H54 (cell line): Measurements from ENCODE around the gene VANGL1.

Experiments used
- DNase-seq: peaks from one replicate; pipeline ENCODE4 v3.0.0; 2011; ENCODE audit warnings: low spot score, mixed read lengths; ENCODE audit not compliant: insufficient read length
- FAIRE-seq: peaks from 3 replicates; lab custom pipeline; 2011; peaks lifted over from hg19 to GRCh38; lab: Jason Lieb, UNC
- POLR2A ChIP-seq: IDR thresholded peaks from 2 replicates; pipeline ENCODE4 v1.6.1; 2011; ENCODE audit warnings: low read depth, mild to moderate bottlenecking, low read length

VANGL1 gene

DNA sequence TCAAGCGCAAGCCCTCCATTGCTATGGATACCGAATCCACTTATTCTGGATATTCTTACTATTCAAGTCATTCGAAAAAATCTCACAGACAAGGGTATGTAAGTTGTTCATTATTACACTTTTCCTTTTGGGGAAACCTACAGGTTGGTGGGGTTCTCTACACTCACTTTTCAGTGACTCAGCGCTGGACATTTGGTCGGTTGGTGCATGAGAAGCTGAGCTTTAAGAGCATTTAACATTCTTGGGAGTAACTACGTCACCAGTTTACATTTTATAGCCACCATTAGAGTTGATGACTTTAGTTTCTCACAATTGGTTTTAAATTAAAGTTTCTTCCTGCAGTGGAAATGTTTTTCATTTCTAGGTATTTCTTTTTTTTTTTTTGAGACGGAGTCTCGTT lies 9.6 kb downstream of the VANGL1 start:
- DNase-seq (no peak), FAIRE-seq (no peak)
- TF ChIP-seq POLR2A, result no peak

DNA sequence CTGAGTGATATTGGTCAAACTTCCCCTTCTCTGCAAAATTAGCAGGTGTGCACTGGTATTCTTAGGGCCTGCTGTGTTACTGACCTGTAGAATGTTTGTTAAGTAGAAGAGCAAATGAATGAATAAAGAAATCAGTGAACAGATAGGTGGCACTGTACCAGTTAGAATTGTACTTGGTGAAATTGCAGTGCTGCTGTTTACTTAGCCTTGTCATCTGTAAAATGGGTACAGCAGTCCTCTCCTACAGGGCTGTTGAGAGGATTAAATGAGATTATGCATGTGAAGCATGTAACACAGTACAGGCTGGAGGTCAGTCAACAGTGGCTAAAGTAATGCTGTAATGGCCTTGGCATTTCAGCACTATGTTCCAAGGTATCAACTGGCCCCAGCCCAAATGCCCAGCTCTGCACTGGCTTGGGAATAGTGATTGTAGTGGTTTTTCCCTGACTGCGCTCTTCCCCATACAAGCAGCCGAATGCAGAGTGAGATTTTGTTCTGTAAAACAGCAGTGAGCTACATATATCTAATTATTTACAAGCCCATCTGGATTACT lies 10.5 kb downstream of the VANGL1 start:
- DNase-seq, result no peak
- no peak for TF ChIP-seq POLR2A
- no peak for FAIRE-seq

GRCh38 chr1:115654125-115654524 lies 12.4 kb downstream of the VANGL1 start:
- TF ChIP-seq POLR2A, result no peak
- DNase-seq (no peak), FAIRE-seq (no peak)

DNA sequence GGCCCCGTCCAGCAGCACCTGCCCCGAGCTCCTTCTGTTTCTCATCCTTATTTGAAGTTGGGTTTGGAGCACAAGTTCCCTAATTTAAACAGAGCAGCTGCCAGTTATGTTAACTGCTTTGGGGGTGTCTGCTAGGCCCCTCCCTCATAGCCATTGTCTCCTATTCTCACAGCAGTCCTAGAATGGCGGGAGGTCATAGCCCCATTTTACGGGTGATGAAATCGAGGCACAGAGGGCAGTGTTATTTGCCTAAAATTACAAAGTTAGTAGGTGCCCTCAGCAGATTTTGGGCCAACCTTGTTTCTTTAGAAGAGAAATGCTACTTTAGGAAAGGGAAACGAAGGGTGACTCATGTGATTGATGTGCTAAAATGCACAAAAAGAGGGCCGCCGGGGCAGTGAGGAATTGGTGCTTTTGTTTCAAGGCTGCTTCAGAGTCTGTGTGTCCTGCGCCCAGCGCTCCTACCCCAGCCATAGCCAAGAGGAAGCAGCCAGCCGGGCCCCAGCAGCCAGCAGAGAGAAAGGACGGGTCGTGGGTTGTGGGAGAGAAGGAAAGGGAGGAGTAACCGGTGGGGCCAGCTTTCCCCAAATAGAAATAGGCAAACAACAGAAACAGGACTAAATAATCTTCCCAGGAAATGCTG lies 13.0 kb downstream of the VANGL1 start:
- no peak for FAIRE-seq
- no peak for DNase-seq
- no peak for TF ChIP-seq POLR2A

- TF ChIP-seq POLR2A, result no peak
- FAIRE-seq (no peak), DNase-seq (no peak)
These were observed 13.5 kb downstream of the VANGL1 start for GRCh38 chr1:115655306-115655663.

DNA sequence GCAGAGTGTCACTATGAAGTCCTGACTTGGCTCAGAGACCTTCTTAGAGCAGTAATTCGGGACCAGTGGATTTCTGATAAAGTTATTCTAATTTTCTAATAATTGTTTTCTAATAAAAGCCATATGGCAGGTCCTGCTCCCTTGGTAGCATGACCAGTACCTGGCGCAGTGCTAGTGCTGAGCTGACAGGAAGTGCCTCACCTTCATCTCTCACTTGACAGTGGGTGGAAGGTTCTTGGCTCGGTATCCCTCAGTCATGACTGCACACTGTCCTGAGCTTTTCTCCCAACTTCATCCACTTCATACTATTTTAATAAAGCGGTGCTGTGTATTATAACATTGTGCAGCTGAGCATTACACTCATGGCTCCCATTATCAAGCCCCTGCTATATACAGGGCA lies 14.1 kb downstream of the VANGL1 start:
- no peak for FAIRE-seq
- no peak for TF ChIP-seq POLR2A
- no peak for DNase-seq

DNA sequence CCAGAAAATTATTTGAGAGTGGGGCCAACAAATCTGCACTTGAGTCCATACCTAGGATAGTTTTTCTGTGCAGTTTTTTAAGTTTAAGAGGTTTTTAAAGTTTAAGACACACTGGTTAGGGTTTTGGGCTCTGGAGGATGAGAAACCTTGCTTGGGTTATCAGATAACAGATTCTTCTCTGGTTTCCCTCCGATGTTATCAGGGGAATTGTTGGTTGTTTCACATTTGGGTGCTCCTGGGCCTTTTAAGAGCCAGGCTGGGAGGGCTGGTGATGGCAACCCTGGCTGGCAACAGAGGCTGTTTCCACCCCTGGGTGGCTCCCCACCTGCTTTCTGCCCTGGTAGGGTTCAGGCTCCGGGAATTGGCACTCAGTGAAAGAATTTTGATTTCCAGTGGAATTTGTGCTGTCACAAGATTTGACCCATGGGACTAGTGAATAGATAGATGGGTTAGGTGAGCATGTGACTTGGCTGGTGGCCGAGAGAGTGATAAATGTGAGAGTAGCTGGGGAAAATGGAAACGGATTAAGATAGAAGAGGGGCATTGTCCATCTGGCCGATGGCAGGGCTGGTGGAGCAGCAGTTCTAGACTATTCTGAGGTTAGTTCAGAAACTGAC lies 14.8 kb downstream of the VANGL1 start:
- no peak for DNase-seq
- TF ChIP-seq POLR2A, result no peak
- FAIRE-seq, result no peak

- FAIRE-seq (no peak), DNase-seq (no peak)
- TF ChIP-seq POLR2A, result no peak
These were observed 16.9 kb downstream of the VANGL1 start for GRCh38 chr1:115658646-115659045.

DNA sequence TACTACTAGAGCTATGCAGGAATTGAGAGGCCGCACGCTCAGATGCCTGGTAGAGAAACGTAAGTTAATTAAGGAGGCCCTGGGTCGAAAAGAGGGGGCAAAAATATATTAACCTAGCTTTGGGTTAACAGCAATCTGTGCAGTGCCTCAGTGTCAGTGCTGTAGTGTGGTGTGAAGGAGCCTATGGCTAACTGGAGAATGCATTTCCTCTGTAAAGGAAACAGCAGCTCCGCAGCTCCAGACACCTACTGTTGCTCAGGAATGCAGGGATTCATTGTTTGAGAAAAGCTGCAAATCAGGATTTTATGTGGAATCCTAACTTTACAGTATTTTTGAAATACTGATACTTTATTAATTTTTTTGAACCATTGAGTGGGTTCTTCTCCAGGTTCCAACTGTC lies 18.4 kb downstream of the VANGL1 start:
- DNase-seq (no peak), FAIRE-seq (no peak)
- no peak for TF ChIP-seq POLR2A

DNA sequence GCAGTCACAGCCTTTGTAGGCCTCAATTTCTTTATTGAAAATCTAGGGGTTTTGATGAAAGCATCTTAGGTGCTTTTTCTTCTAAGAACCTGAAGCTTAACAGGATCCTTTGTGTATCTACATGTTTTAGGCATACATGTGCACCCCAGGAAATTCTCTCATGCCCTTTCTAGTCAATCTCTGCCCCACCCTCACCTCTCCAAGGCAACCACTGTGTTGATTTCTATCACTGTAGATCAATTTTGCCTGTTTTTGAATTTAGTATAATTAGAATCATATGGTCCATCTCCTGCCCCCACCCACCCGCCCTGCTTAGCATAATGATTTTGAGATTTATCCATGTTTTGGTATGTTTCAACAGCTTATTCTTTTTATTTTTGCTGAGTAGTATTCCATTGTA lies 19.4 kb downstream of the VANGL1 start:
- FAIRE-seq (no peak), DNase-seq (no peak)
- TF ChIP-seq POLR2A, result no peak

- no peak for TF ChIP-seq POLR2A
- DNase-seq (no peak), FAIRE-seq (no peak)
These were observed 23.7 kb downstream of the VANGL1 start for GRCh38 chr1:115665319-115666096.

- no peak for DNase-seq
- no peak for FAIRE-seq
- no peak for TF ChIP-seq POLR2A
These were observed 24.4 kb downstream of the VANGL1 start for GRCh38 chr1:115666206-115666605.

DNA sequence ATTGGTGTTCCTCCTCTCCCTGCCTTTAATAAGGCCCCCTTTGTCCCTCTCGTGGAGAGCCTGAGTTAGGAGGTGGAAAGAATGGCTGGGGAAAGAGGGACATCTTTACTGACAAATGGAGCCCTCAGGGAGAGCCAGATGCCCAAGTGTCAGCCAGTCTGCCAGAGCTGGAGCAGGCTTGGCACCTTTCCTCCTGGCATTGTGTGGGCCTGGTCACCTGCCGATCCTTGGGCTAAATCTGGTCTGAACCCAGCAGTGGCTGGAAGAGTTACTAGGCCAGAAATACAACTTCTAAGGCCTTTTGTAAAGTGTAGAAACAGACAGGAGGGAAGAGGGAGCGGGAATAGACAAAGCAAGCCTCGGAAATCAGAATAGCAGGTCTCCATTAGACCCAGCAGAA lies 24.9 kb downstream of the VANGL1 start:
- no peak for TF ChIP-seq POLR2A
- no peak for FAIRE-seq

DNA sequence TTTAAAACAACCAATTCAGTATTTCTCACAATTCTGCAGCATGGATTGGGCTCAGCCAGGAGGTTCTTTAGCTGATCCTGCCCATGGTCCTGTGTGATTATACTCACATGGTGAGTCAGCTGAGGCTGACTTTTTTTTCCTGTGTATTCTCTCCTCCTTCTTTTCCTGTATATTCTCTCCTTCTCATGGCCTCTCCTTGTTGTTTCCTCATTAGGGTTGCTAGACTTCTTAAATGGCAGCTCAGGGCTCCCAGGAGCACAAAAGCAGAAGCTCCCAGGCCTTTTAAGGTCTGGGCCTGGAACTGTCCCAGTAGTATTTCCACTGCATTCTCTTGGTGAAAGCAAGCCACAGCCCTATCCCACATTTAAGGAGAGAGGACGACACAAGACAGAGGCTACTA lies 26.8 kb downstream of the VANGL1 start:
- TF ChIP-seq POLR2A, result no peak
- FAIRE-seq (no peak), DNase-seq (no peak)

More for the DNA sequence above, 24.9 kb downstream of the VANGL1 start:
- no peak for DNase-seq
